ENCODE measurements around the gene CD244.

DNA sequence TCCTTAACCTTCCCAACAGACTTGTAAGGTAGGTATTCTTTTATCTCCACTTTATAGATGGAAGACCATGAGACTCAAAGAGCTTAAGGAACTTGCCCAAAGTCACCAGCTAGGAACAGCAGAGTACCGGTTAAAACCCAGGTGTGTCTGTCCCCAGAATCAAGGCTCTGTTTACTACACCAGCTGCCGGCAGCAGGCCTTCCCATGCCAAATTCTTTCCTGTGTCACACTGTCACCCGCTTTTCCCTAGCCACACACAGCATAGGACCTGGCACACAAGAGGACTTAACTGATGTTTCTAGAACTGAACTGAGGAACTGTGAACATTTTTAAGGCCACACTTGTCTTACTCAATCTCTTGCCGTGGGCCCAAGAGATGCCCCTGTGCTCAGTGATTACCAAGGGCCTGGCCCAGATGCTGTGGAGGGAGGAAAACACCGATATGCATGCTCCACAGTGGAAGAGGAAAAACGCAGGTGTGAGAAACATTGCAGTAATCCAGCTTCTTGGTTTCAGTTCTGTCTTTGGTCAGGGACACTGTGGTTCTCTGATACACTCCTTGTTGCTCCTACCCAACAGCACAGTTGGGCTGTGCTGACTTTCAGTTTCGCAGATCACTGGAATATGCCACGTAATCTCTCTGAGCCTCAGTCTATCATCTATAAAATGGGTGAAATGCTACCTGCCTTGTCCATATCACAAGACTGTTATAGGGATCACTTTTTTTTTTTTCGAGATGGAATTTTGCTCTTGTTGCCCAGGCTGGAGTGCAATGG is 80.6 kb downstream of the CD244 start:
- TF ChIP-seq, protein P1, sequence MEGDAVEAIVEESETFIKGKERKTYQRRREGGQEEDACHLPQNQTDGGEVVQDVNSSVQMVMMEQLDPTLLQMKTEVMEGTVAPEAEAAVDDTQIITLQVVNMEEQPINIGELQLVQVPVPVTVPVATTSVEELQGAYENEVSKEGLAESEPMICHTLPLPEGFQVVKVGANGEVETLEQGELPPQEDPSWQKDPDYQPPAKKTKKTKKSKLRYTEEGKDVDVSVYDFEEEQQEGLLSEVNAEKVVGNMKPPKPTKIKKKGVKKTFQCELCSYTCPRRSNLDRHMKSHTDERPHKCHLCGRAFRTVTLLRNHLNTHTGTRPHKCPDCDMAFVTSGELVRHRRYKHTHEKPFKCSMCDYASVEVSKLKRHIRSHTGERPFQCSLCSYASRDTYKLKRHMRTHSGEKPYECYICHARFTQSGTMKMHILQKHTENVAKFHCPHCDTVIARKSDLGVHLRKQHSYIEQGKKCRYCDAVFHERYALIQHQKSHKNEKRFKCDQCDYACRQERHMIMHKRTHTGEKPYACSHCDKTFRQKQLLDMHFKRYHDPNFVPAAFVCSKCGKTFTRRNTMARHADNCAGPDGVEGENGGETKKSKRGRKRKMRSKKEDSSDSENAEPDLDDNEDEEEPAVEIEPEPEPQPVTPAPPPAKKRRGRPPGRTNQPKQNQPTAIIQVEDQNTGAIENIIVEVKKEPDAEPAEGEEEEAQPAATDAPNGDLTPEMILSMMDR (conservative IDR thresholded peaks at IDR 0.05; ENCODE audit: low read length) = no peak
- no peak for TF ChIP-seq EZH2phosphoT487 (IDR thresholded peaks at IDR 0.05; ENCODE audit: borderline replicate concordance, low read depth, low read length)
